SK-N-SH (cell line): ENCODE results near the gene HIBADH. TPM values are rescaled to one million over a fixed set of nuclear protein-coding genes. Genes with fewer than 3 reads are reported as not detected.

Experiments used
- CTCF ChIA-PET: fragments of 300-600, 350-600 bp; formaldehyde crosslinking; extraction: SDS; loops from one replicate; lab custom pipeline; 2021; lab: Yijun Ruan, JAX
- POLR2A ChIA-PET: fragments of 350-600 bp; sonication (Branson Sonifier 250); formaldehyde crosslinking; extraction: SDS; loops from one replicate; lab custom pipeline; 2020; ENCODE audit warnings: antibody characterized with exemption, inconsistent platforms; lab: Yijun Ruan, JAX
- DNase-seq: peaks from one replicate; pipeline ENCODE4 v3.0.0; 2012
- H2AFZ ChIP-seq: fragments of 200-600 bp; sonication (generic); 2 replicates; pipeline ENCODE4 v1.8.1; 2016; ENCODE audit warnings: antibody characterized with exemption, mild to moderate bottlenecking, low read depth
- H3F3A ChIP-seq: fragments of 200-600 bp; sonication (generic); replicated peaks from 2 replicates; pipeline ENCODE3; 2016; ENCODE audit warnings: antibody characterized with exemption, mild to moderate bottlenecking; ENCODE audit not compliant: insufficient read depth
- H3K27ac ChIP-seq, 2 experiments: fragments of 200-500 bp in 1 of 2; fragments of 200-600 bp in 1 of 2; sonication (Bioruptor generic) in 1 of 2; sonication (generic), shearing (Covaris generic) in 1 of 2; 2 replicates each; pipeline versions ENCODE4 v1.5.1 to v1.6.1; 2014 to 2016; ENCODE audit warnings: low read depth in 2 of 2, inconsistent platforms in 1 of 2, low read length in 1 of 2, mild to moderate bottlenecking in 1 of 2, mixed read lengths in 1 of 2
- H3K27me3 ChIP-seq: fragments of 200-600 bp; sonication (generic), shearing (Covaris generic); 2 replicates; pipeline ENCODE4 v1.6.1; 2016; ENCODE audit warnings: mixed run types; ENCODE audit not compliant: insufficient read depth
- H3K36me3 ChIP-seq, 2 experiments: fragments of 200-500 bp in 1 of 2; fragments of 200-600 bp in 1 of 2; sonication (Bioruptor generic) in 1 of 2; sonication (generic) in 1 of 2; replicated peaks in 1 of 2; 2 replicates each; pipeline versions ENCODE3 to v1.5.1; 2014 to 2016; ENCODE audit warnings: low read length in 1 of 2, mild to moderate bottlenecking in 1 of 2; ENCODE audit not compliant: insufficient read depth in 2 of 2, control insufficient read depth in 1 of 2
- H3K4me1 ChIP-seq, 2 experiments: fragments of 200-500 bp in 1 of 2; fragments of 200-600 bp in 1 of 2; sonication (Bioruptor generic) in 1 of 2; sonication (generic), shearing (Covaris generic) in 1 of 2; 2 replicates each; pipeline versions ENCODE4 v1.5.1 to v1.6.1; 2014 to 2016; ENCODE audit warnings: low read depth in 1 of 2, low read length in 1 of 2, mixed run types in 1 of 2; ENCODE audit not compliant: insufficient read depth in 2 of 2, control insufficient read depth in 1 of 2
- H3K4me2 ChIP-seq: fragments of 200-600 bp; sonication (generic), shearing (Covaris generic); 2 replicates; pipeline ENCODE4 v1.6.1; 2017; ENCODE audit warnings: mixed run types
- H3K4me3 ChIP-seq, 2 experiments: fragments of 200-500 bp in 1 of 2; fragments of 200-600 bp in 1 of 2; sonication (Bioruptor generic) in 1 of 2; sonication (generic), shearing (Covaris generic) in 1 of 2; 2 replicates each; pipeline versions ENCODE4 v1.5.1 to v1.8.1; 2014 to 2016; ENCODE audit warnings: low read depth in 2 of 2, inconsistent platforms in 1 of 2, low read length in 1 of 2, mild to moderate bottlenecking in 1 of 2, mixed read lengths in 1 of 2, moderate library complexity in 1 of 2
- H3K79me2 ChIP-seq: fragments of 200-600 bp; sonication (generic); 2 replicates; pipeline ENCODE4 v1.8.1; 2017; ENCODE audit warnings: mild to moderate bottlenecking; ENCODE audit not compliant: insufficient read depth
- H3K9ac ChIP-seq: fragments of 200-600 bp; sonication (generic); 2 replicates; pipeline ENCODE4 v1.6.1; 2017; ENCODE audit warnings: mixed run types
- H3K9me2 ChIP-seq: fragments of 200-600 bp; sonication (generic); 2 replicates; pipeline ENCODE4 v1.6.1; 2017; ENCODE audit warnings: mixed run types
- H3K9me3 ChIP-seq: fragments of 200-600 bp; sonication (generic); 2 replicates; pipeline ENCODE4 v1.6.1; 2017; ENCODE audit warnings: mixed run types, mild to moderate bottlenecking, moderate library complexity
- H4K20me1 ChIP-seq: fragments of 200-600 bp; sonication (generic); 2 replicates; pipeline ENCODE4 v1.6.1; 2017; ENCODE audit warnings: mild to moderate bottlenecking, mixed run types; ENCODE audit not compliant: insufficient read depth
- CHD2 ChIP-seq: fragments of 150-350 bp; IDR thresholded peaks from 2 replicates; pipeline ENCODE4 v1.6.1; 2018; ENCODE audit warnings: low read length; ENCODE audit not compliant: partially characterized antibody
- ELF1 ChIP-seq: IDR thresholded peaks from 2 replicates; pipeline ENCODE4 v1.4.0; 2012
- EP300 ChIP-seq, 2 experiments: IDR thresholded peaks; 2 replicates each; pipeline versions ENCODE4 v1.4.0 to v1.6.1; 2012; ENCODE audit warnings: borderline replicate concordance in 1 of 2, low read depth in 1 of 2, low read length in 1 of 2
- EZH2phosphoT487 ChIP-seq: fragments of 200-600 bp; sonication (generic); IDR thresholded peaks from 2 replicates; pipeline ENCODE4 v1.6.1; 2017; ENCODE audit warnings: low read depth, mixed run types, mild to moderate bottlenecking, antibody characterized with exemption, moderate library complexity, borderline replicate concordance
- FOXJ3 ChIP-seq: sonication (generic); formaldehyde crosslinking; IDR thresholded peaks from 2 replicates; pipeline ENCODE4 v1.5.1; 2020; ENCODE audit warnings: mild to moderate bottlenecking, missing genetic modification reagents
- FOXM1 ChIP-seq: IDR thresholded peaks from 2 replicates; pipeline ENCODE4 v1.4.0; 2012; ENCODE audit warnings: low read depth, mild to moderate bottlenecking
- GABPA ChIP-seq: IDR thresholded peaks from 2 replicates; pipeline ENCODE4 v1.4.0; 2012; ENCODE audit warnings: low read depth, mild to moderate bottlenecking
- GATA2 ChIP-seq: sonication (generic); formaldehyde crosslinking; IDR thresholded peaks from 2 replicates; pipeline ENCODE4 v1.5.0; 2020; ENCODE audit warnings: mild to moderate bottlenecking, missing genetic modification reagents
- MEF2A ChIP-seq: IDR thresholded peaks from 2 replicates; pipeline ENCODE4 v1.4.0; 2012; ENCODE audit warnings: low read depth, borderline replicate concordance
- RAD21 ChIP-seq: IDR thresholded peaks from 2 replicates; pipeline ENCODE4 v1.6.1; 2012; ENCODE audit warnings: mild to moderate bottlenecking, low read length
- RCOR1 ChIP-seq: fragments of 150-350 bp; IDR thresholded peaks from 2 replicates; pipeline ENCODE4 v1.6.1; 2017; ENCODE audit warnings: antibody characterized with exemption, low read length
- RFX5 ChIP-seq: IDR thresholded peaks from 2 replicates; pipeline ENCODE4 v1.6.1; 2012; ENCODE audit warnings: mild to moderate bottlenecking, improper control_type of control experiment, low read length
- TCF12 ChIP-seq: IDR thresholded peaks from 2 replicates; pipeline ENCODE4 v1.4.0; 2012
- TEAD4 ChIP-seq: IDR thresholded peaks from 2 replicates; pipeline ENCODE4 v1.4.0; 2012; ENCODE audit warnings: mild to moderate bottlenecking, borderline replicate concordance; ENCODE audit not compliant: insufficient read depth
- WGBS: methylation state at CpG from one replicate; pipeline ENCODE4 v1.1.6; 2017; ENCODE audit warnings: low lambda C conversion rate; 5-methylcytosine and 5-hydroxymethylcytosine counted together
- polyA plus RNA-seq, 3 experiments: library from polyadenylated mRNA; depleted of rRNA; stranded (reverse); fragments of >200 nt; gene quantifications; 2 replicates each; pipeline ENCODE4 v1.2.3, GENCODE V29; 2012
- TF ChIP-seq, protein P1 (sequence below): fragments of 150-350 bp; IDR thresholded peaks from 2 replicates; pipeline ENCODE4 v1.6.1; 2017; ENCODE audit warnings: antibody characterized with exemption, low read length, low read depth, borderline replicate concordance
- TF ChIP-seq, protein P2 (sequence below): IDR thresholded peaks from 2 replicates; pipeline ENCODE4 v1.6.1; 2012; ENCODE audit warnings: mild to moderate bottlenecking, low read depth, low read length, moderate library complexity
- TF ChIP-seq, protein P3 (sequence below): IDR thresholded peaks from 2 replicates; pipeline ENCODE4 v1.4.0; 2012; ENCODE audit warnings: low read depth, borderline replicate concordance

Gene HIBADH
- polyA plus RNA-seq, 1 of the 3 experiments (the other 2 are of a cell fraction) = 71.8 TPM

DNA sequence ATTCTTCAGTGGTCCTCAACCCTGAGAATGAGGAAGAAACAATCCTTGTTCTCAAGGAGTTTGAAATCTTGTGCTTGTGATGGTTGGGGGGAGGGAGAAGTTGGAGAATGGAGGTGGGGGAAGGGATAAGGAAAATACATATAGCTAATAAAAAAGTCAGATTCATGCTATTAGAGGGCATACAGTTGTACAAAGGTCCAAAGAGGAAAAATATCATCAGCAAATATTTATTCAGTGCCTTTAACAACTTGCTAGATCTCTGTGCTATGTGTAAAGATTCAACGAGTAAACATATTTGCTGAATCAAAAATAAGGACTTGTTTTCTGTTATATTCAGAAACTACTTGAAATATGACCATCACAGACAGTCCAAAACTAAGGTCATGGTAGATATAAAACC, 114.4 kb downstream of the HIBADH start:
- H3K4me3 ChIP-seq = no peak overlapping the region
- CTCF ChIA-PET = interaction anchor here (0.9 to 1.7 kb wide), 2 partner anchors 10 to 339 kb away, joined by 3 to 4 read pairs; no protein-coding TSS in a partner anchor

More for the DNA sequence above, 114.4 kb downstream of the HIBADH start:
- Histone ChIP-seq H3K79me2 (no peaks in the 10 kb centered on the region), H3K9ac (no peak overlapping the region), H4K20me1 (no peaks in the 10 kb centered on the region), H3K27me3 (no peaks in the 10 kb centered on the region), H2AFZ (no peak overlapping the region), H3F3A (no peaks in the 10 kb centered on the region), H3K4me1 (no peaks in the 10 kb centered on the region), H3K36me3 (no peaks in the 10 kb centered on the region), H3K9me3 (no peaks in the 10 kb centered on the region), H3K4me2 (no peak overlapping the region), H3K9me2 (no peaks in the 10 kb centered on the region), H3K27ac (no peak overlapping the region)
- no peak for DNase-seq
- POLR2A ChIA-PET = no interaction called here
- TF ChIP-seq TCF12 (no peak), RFX5 (no peak), FOXJ3 (no peak), CHD2 (no peak), EZH2phosphoT487 (no peak), FOXM1 (no peak), ELF1 (no peak), MEF2A (no peak), EP300 (IDR thresholded peaks at IDR 0.05; ENCODE audit: borderline replicate concordance in 1 of 2, low read depth in 1 of 2, low read length in 1 of 2) (no peak), GATA2 (CRISPR knock-in tag) (no peak), GABPA (no peak), RCOR1 (no peak), TEAD4 (no peak), RAD21 (no peak)
- TF ChIP-seq, protein P1, sequence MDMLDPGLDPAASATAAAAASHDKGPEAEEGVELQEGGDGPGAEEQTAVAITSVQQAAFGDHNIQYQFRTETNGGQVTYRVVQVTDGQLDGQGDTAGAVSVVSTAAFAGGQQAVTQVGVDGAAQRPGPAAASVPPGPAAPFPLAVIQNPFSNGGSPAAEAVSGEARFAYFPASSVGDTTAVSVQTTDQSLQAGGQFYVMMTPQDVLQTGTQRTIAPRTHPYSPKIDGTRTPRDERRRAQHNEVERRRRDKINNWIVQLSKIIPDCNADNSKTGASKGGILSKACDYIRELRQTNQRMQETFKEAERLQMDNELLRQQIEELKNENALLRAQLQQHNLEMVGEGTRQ = no peak
- TF ChIP-seq, protein P2, sequence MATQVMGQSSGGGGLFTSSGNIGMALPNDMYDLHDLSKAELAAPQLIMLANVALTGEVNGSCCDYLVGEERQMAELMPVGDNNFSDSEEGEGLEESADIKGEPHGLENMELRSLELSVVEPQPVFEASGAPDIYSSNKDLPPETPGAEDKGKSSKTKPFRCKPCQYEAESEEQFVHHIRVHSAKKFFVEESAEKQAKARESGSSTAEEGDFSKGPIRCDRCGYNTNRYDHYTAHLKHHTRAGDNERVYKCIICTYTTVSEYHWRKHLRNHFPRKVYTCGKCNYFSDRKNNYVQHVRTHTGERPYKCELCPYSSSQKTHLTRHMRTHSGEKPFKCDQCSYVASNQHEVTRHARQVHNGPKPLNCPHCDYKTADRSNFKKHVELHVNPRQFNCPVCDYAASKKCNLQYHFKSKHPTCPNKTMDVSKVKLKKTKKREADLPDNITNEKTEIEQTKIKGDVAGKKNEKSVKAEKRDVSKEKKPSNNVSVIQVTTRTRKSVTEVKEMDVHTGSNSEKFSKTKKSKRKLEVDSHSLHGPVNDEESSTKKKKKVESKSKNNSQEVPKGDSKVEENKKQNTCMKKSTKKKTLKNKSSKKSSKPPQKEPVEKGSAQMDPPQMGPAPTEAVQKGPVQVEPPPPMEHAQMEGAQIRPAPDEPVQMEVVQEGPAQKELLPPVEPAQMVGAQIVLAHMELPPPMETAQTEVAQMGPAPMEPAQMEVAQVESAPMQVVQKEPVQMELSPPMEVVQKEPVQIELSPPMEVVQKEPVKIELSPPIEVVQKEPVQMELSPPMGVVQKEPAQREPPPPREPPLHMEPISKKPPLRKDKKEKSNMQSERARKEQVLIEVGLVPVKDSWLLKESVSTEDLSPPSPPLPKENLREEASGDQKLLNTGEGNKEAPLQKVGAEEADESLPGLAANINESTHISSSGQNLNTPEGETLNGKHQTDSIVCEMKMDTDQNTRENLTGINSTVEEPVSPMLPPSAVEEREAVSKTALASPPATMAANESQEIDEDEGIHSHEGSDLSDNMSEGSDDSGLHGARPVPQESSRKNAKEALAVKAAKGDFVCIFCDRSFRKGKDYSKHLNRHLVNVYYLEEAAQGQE = no peak
- TF ChIP-seq, protein P3, sequence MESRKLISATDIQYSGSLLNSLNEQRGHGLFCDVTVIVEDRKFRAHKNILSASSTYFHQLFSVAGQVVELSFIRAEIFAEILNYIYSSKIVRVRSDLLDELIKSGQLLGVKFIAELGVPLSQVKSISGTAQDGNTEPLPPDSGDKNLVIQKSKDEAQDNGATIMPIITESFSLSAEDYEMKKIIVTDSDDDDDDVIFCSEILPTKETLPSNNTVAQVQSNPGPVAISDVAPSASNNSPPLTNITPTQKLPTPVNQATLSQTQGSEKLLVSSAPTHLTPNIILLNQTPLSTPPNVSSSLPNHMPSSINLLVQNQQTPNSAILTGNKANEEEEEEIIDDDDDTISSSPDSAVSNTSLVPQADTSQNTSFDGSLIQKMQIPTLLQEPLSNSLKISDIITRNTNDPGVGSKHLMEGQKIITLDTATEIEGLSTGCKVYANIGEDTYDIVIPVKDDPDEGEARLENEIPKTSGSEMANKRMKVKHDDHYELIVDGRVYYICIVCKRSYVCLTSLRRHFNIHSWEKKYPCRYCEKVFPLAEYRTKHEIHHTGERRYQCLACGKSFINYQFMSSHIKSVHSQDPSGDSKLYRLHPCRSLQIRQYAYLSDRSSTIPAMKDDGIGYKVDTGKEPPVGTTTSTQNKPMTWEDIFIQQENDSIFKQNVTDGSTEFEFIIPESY = no peak
- WGBS = 91% methylated on average over 1 of the region's 1 CpG
